ENCODE data around the gene DUSP9.

The DUSP9 gene

DNA sequence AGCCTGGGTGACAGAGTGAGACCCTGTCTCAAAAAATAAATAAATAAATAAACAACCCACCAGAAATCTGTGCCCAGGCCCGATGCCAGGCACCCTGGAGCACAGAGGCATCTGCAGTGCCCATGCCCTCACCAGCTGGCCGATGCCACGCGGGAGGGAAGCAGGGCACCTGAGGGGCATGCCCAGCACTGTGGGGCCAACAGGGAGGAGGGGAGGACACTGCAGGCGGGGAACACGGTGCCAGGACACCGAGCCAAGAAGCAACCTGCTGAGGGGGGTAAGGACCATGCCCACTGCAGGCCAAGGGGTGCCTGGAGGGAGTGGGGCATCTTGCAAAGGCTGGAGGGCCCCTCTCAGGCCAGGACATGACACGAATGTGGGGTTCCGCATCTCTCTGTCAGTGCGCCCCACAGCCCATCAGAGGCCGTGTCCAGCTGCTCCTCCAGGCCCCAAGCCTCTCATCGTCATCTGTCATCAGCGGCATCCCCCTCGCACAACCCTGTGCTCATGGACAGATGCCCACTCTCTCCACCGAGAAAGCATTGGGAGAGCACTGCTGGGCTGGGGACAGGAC lies 13.3 kb upstream of the DUSP9 start:
- DNase-seq: no peak
- Mint-ChIP-seq H3K27ac (no peak overlapping the region), H3K4me1 (peaks cover 14% of the 10 kb centered on the region), H3K4me3 (no peak overlapping the region), H3K36me3 (ENCODE audit: low read depth) (peaks cover 4% of the 10 kb centered on the region), H3K27me3 (ENCODE audit: low read depth, poor library complexity) (peaks cover 22% of the 10 kb centered on the region), H3K9me3 (peaks cover 58% of the 10 kb centered on the region)
- TF ChIP-seq, protein P1, sequence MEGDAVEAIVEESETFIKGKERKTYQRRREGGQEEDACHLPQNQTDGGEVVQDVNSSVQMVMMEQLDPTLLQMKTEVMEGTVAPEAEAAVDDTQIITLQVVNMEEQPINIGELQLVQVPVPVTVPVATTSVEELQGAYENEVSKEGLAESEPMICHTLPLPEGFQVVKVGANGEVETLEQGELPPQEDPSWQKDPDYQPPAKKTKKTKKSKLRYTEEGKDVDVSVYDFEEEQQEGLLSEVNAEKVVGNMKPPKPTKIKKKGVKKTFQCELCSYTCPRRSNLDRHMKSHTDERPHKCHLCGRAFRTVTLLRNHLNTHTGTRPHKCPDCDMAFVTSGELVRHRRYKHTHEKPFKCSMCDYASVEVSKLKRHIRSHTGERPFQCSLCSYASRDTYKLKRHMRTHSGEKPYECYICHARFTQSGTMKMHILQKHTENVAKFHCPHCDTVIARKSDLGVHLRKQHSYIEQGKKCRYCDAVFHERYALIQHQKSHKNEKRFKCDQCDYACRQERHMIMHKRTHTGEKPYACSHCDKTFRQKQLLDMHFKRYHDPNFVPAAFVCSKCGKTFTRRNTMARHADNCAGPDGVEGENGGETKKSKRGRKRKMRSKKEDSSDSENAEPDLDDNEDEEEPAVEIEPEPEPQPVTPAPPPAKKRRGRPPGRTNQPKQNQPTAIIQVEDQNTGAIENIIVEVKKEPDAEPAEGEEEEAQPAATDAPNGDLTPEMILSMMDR (IDR thresholded peaks at IDR 0.05): no peak

DNA sequence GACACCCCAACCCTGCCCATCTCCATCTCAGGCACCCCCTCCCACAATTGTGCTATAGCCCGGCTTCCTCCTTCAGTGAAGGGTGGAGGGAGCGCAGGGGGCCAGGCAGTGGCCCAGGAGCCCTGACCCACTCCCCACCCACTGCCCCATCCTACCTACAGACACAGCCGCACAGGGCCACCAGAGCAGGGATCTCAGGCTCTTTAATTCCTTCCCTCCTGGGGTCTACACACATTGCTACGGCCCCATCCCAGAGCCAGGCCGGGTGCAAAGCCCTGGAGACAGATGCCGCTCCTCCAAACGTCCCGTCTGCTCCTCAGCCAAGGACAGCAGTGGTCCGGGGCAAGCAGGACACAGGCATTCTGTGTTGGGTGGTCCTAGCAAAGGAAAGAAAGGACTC lies 12.8 kb upstream of the DUSP9 start:
- Mint-ChIP-seq H3K4me1 (peaks cover 14% of the 10 kb centered on the region), H3K27ac (no peak overlapping the region), H3K4me3 (no peak overlapping the region), H3K9me3 (peaks cover 58% of the 10 kb centered on the region), H3K36me3 (ENCODE audit: low read depth) (peaks cover 4% of the 10 kb centered on the region), H3K27me3 (ENCODE audit: low read depth, poor library complexity) (peaks cover 22% of the 10 kb centered on the region)
- TF ChIP-seq, protein P1 (IDR thresholded peaks at IDR 0.05): no peak
- DNase-seq: no peak

- H3K27me3 Mint-ChIP-seq (ENCODE audit: low read depth, poor library complexity): peaks cover 22% of the 10 kb centered on the region
- DNase-seq: no peak
- H3K4me3 Mint-ChIP-seq: no peak overlapping the region
- TF ChIP-seq, protein P1 (IDR thresholded peaks at IDR 0.05): no peak
- H3K4me1 Mint-ChIP-seq: peaks cover 14% of the 10 kb centered on the region
- no peak overlapping the region for H3K27ac Mint-ChIP-seq
- H3K9me3 Mint-ChIP-seq: peaks cover 53% of the 10 kb centered on the region
- H3K36me3 Mint-ChIP-seq (ENCODE audit: low read depth): peaks cover 4% of the 10 kb centered on the region
These were observed 12.2 kb upstream of the DUSP9 start for GRCh38 chrX:153634832-153635231.

- H3K4me1 Mint-ChIP-seq: peaks cover 14% of the 10 kb centered on the region
- peaks cover 19% of the 10 kb centered on the region for H3K27me3 Mint-ChIP-seq (ENCODE audit: low read depth, poor library complexity)
- H3K9me3 Mint-ChIP-seq: peaks cover 48% of the 10 kb centered on the region
- H3K4me3 Mint-ChIP-seq: no peak overlapping the region
- no peak for DNase-seq
- TF ChIP-seq, protein P1 (IDR thresholded peaks at IDR 0.05): no peak
- peaks cover 4% of the 10 kb centered on the region for H3K36me3 Mint-ChIP-seq (ENCODE audit: low read depth)
- no peak overlapping the region for H3K27ac Mint-ChIP-seq
These were observed 11.6 kb upstream of the DUSP9 start for GRCh38 chrX:153635388-153635787.

DNA sequence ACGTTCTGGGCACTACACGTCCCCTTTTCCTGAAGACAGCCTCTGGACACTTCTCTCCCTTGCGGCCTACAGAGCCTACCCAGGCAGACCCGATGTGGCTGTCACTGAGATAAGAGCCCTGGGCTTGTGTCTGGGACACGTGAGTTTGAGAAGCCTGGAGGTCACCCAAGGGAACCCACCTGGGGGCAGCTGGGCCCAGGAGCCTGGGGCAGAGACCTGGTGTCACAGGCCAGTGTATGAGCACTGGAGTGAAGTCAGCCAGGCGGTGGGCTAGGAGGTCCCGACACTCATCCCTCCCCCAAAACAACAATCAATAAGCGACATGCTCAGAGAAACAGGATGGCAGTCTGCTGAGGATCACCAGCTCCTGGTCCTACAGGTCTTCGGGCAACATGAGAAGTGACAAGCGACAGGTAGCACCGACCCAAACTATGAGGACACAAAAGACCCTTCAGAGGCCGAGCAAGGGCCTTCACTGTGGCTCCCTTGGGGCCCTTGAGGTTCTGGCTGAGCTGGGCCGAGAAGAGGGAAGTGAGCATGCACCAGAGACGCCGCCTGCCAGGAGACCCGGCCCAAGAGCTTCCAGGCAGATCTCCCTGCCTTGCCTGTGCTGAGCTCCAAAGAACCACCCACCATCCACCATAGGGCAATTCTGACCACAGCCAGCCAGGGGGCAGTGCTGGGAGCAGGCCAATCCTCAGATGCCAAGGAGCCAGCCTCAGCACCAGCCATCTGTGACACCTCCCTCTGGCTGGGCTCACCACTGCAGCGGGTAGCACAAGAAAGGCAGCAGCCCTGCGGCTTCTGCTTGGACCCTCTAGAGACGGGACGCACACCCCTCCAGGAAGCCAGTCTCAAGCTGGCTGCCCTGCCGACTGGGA lies 11.0 kb upstream of the DUSP9 start:
- Mint-ChIP-seq H3K27ac (no peak overlapping the region), H3K4me3 (no peak overlapping the region), H3K9me3 (peaks cover 41% of the 10 kb centered on the region), H3K4me1 (peaks cover 18% of the 10 kb centered on the region), H3K27me3 (ENCODE audit: low read depth, poor library complexity) (peaks cover 18% of the 10 kb centered on the region), H3K36me3 (ENCODE audit: low read depth) (peaks cover 4% of the 10 kb centered on the region)
- TF ChIP-seq, protein P1 (IDR thresholded peaks at IDR 0.05): no peak
- DNase-seq: no peak
